A673 (cell line): Measurements from ENCODE around the gene SLC18A2. TPM values are rescaled to one million over a fixed set of nuclear protein-coding genes. Genes with fewer than 3 reads are reported as not detected.

Source experiments
- BruUV-seq: library from RNA; stranded (reverse); fragments of 400-500 nt; replicated peaks from 2 replicates; lab custom pipeline; 2021; lab: Mats Ljungman, UMichigan
- CTCF ChIA-PET: fragments of 300-600 bp; sonication (Branson Sonifier 250); formaldehyde crosslinking; loops from one replicate; lab custom pipeline; 2022; ENCODE audit warnings: antibody characterized with exemption; lab: Charles Lee
- POLR2A ChIA-PET: fragments of 300-600 bp; sonication (Branson Sonifier 250); formaldehyde crosslinking; loops from one replicate; lab custom pipeline; 2022; ENCODE audit warnings: antibody characterized with exemption; ENCODE audit not compliant: low non-redundant PET; lab: Charles Lee
- DNase-seq: peaks from one replicate; pipeline ENCODE4 v3.0.0-alpha.2; 2015; ENCODE audit warnings: low spot score
- H3K27ac ChIP-seq: fragments of 200-600 bp; sonication (generic); 2 replicates; pipeline ENCODE4 v1.5.1; 2016; ENCODE audit warnings: mixed run types, low read depth, mild to moderate bottlenecking, mixed read lengths, antibody characterized with exemption, low read length; ENCODE audit not compliant: poor library complexity, severe bottlenecking
- H3K27me3 ChIP-seq: fragments of 200-600 bp; sonication (generic); replicated peaks from 2 replicates; pipeline ENCODE4 v1.6.1; 2017; ENCODE audit warnings: mixed run types, low read depth, mild to moderate bottlenecking, mixed read lengths, antibody characterized with exemption, low read length; ENCODE audit not compliant: insufficient read depth, poor library complexity
- H3K36me3 ChIP-seq: fragments of 200-600 bp; sonication (generic); 2 replicates; pipeline ENCODE4 v1.6.1; 2016; ENCODE audit warnings: mixed run types, mild to moderate bottlenecking, mixed read lengths, antibody characterized with exemption, low read length; ENCODE audit not compliant: insufficient read depth, poor library complexity, severe bottlenecking
- H3K4me1 ChIP-seq: fragments of 200-600 bp; sonication (generic); 2 replicates; pipeline ENCODE4 v1.6.1; 2017; ENCODE audit warnings: mixed run types, mild to moderate bottlenecking, mixed read lengths, antibody characterized with exemption, low read length; ENCODE audit not compliant: insufficient read depth, poor library complexity, severe bottlenecking
- H3K4me3 ChIP-seq: fragments of 200-600 bp; sonication (generic); 2 replicates; pipeline ENCODE4 v1.5.1; 2016; ENCODE audit warnings: low read depth, mixed run types, mild to moderate bottlenecking, mixed read lengths, low read length; ENCODE audit not compliant: poor library complexity, severe bottlenecking
- H3K9me3 ChIP-seq: fragments of 200-600 bp; sonication (generic); 2 replicates; pipeline ENCODE4 v1.6.1; 2016; ENCODE audit warnings: mixed run types, low read depth, mild to moderate bottlenecking, mixed read lengths, antibody characterized with exemption, low read length; ENCODE audit not compliant: poor library complexity, severe bottlenecking
- EZH2 ChIP-seq: fragments of 200-600 bp; sonication (generic); IDR thresholded peaks from 2 replicates; pipeline ENCODE4 v1.6.1; 2017; ENCODE audit warnings: borderline replicate concordance, low read depth, mild to moderate bottlenecking, mixed read lengths, antibody characterized with exemption, low read length; ENCODE audit not compliant: poor library complexity, severe bottlenecking
- intact Hi-C: fragments of 100-400 bp; cut with micrococcal nuclease; formaldehyde crosslinking; loops from one replicate; pipeline ENCODE4 v1.10.0; 2022; ENCODE audit not compliant: unreplicated experiment
- total RNA-seq: library from RNA; stranded (reverse); gene quantifications from 2 replicates; pipeline ENCODE4 v1.2.3, GENCODE V29; 2021
- TF ChIP-seq, protein P1 (sequence below): fragments of 300-800, 200-600 bp; sonication (generic); conservative IDR thresholded peaks from 2 replicates; pipeline ENCODE4 v1.5.1; 2017; ENCODE audit warnings: low read depth, mild to moderate bottlenecking, antibody characterized with exemption, low read length, moderate library complexity, mixed read lengths

The SLC18A2 gene
- total RNA-seq, 1 experiment from 2014 or later: 0.06 TPM

- Histone ChIP-seq H3K27ac (no peak overlapping the region), H3K27me3 (peaks cover 44% of the 10 kb centered on the region), H3K4me3 (no peak overlapping the region), H3K9me3 (no peaks in the 10 kb centered on the region), H3K4me1 (no peaks in the 10 kb centered on the region), H3K36me3 (no peaks in the 10 kb centered on the region)
- no peak for DNase-seq
- BruUV-seq: no TSS peak
- CTCF ChIA-PET: no interaction called here
- POLR2A ChIA-PET: no interaction called here
- intact Hi-C loops: no loop called here
- no peak for TF ChIP-seq EZH2
- TF ChIP-seq, protein P1, sequence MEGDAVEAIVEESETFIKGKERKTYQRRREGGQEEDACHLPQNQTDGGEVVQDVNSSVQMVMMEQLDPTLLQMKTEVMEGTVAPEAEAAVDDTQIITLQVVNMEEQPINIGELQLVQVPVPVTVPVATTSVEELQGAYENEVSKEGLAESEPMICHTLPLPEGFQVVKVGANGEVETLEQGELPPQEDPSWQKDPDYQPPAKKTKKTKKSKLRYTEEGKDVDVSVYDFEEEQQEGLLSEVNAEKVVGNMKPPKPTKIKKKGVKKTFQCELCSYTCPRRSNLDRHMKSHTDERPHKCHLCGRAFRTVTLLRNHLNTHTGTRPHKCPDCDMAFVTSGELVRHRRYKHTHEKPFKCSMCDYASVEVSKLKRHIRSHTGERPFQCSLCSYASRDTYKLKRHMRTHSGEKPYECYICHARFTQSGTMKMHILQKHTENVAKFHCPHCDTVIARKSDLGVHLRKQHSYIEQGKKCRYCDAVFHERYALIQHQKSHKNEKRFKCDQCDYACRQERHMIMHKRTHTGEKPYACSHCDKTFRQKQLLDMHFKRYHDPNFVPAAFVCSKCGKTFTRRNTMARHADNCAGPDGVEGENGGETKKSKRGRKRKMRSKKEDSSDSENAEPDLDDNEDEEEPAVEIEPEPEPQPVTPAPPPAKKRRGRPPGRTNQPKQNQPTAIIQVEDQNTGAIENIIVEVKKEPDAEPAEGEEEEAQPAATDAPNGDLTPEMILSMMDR: no peak
Measured at GRCh38 chr10:117250411-117250810, 9.5 kb downstream of the SLC18A2 start.

- no peak for TF ChIP-seq EZH2
- no peaks in the 10 kb centered on the region for H3K36me3 ChIP-seq
- DNase-seq: no peak
- POLR2A ChIA-PET: no interaction called here
- H3K4me1 ChIP-seq: no peaks in the 10 kb centered on the region
- H3K4me3 ChIP-seq: no peak overlapping the region
- intact Hi-C loops: no loop called here
- CTCF ChIA-PET: no interaction called here
- H3K27ac ChIP-seq: no peak overlapping the region
- H3K9me3 ChIP-seq: no peaks in the 10 kb centered on the region
- no TSS peak for BruUV-seq
- peaks cover 11% of the 10 kb centered on the region for H3K27me3 ChIP-seq
Measured at GRCh38 chr10:117253908-117254307, 13.0 kb downstream of the SLC18A2 start.

DNA sequence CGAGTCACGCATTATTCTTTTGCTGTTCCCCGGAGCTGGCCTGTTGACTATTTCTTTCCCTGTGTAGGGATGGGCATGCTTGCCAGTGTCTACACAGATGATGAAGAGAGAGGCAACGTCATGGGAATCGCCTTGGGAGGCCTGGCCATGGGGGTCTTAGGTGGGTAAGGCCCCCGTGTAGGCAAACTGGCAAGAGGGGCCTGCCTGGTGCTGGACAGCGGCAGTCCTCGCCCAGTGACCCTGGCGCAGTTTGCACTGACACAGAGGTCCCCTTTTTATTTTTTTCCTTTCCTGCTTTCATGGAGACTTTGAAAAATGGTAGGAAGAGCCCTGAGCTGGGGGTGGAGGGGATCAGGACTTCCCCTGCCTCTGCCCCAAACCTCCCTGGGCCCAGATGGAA lies 13.4 kb downstream of the SLC18A2 start:
- no peaks in the 10 kb centered on the region for H3K9me3 ChIP-seq
- no peak overlapping the region for H3K27ac ChIP-seq
- POLR2A ChIA-PET: no interaction called here
- BruUV-seq: no TSS peak
- peaks cover 7% of the 10 kb centered on the region for H3K27me3 ChIP-seq
- intact Hi-C loops: no loop called here
- no peak for TF ChIP-seq EZH2
- TF ChIP-seq, protein P1: no peak
- no peak overlapping the region for H3K4me3 ChIP-seq
- no peaks in the 10 kb centered on the region for H3K4me1 ChIP-seq
- CTCF ChIA-PET: no interaction called here
- DNase-seq: no peak
- H3K36me3 ChIP-seq: no peaks in the 10 kb centered on the region
